ENCODE data around the gene LRRC51.
"Not testable (repeated sequence)": the region's sequence is repeated elsewhere in the genome, so short reads cannot be mapped to it uniquely, and the experiment has no call there.

LRRC51 gene

DNA sequence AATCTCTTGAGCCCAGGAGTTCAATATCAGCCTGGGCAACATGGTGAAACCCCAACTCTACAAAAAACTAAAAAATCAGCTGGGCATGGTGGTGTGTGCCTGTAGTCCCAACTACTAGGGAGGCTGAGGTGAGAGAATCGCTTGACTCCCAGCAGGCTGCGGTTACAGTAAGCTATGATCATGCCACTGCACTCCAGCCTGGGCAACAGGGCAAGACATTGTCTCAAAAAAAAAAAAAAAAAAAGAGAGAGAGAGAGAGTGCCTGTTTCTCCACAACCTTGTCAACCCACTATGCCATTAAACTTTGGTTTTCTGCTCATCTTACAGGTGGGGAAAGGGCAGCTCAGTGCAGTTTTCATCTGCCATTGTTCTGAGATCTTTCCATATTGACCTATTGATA lies 60.0 kb downstream of the LRRC51 start:
- DNase-seq (ENCODE audit: low spot score): no peak

DNA sequence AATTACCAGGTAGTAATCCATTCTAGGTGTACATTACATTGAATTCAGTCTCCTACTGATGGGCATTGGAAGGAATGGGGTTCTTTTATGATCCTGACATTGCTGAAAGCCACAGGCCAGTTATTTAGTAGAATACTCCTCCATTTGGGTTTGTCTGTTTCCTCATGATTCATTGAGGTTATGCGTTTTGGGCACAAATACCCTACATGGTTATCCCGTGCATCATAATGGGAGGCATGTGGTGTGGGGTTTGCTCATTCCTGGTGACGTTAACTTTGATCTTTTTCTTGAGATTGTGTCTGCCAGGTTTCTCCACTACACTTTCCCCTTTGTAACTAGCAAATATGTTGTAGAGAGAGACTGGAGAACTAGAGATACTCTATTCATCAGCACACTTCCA lies 60.4 kb downstream of the LRRC51 start:
- no peak for DNase-seq (ENCODE audit: low spot score)

GRCh38 chr11:72142086-72142485 lies 61.4 kb downstream of the LRRC51 start:
- DNase-seq (ENCODE audit: low spot score): not testable (repeated sequence)

- DNase-seq (ENCODE audit: low spot score): not testable (repeated sequence)
These were observed 61.9 kb downstream of the LRRC51 start for GRCh38 chr11:72142543-72142942.

- DNase-seq (ENCODE audit: low spot score): no peak
These were observed 64.3 kb downstream of the LRRC51 start for GRCh38 chr11:72144807-72145565.
